Activated CD4-positive, alpha-beta memory T cell treated with anti-CD3 and anti-CD28 coated beads, Interleukin-2, amount 10 ng/mL, durations not matched to agents 7 days and 5 days (primary cell): Measurements from ENCODE around the gene TAF8. TPM values are rescaled to one million over a fixed set of nuclear protein-coding genes. Genes with fewer than 3 reads are reported as not detected.
A peak's percentile ranks its signal among the peaks of the same experiment; 100 is the strongest.
"Not testable (repeated sequence)": the region's sequence is repeated elsewhere in the genome, so short reads cannot be mapped to it uniquely, and the experiment has no call there.

Experiments used
- CTCF ChIA-PET: fragments of 350-600 bp; sonication (Branson Sonifier 250); formaldehyde crosslinking; loops from one replicate; lab custom pipeline; 2021; ENCODE audit warnings: antibody characterized with exemption, inconsistent platforms; lab: Charles Lee
- POLR2A ChIA-PET: fragments of 350-600 bp; sonication (Branson Sonifier 250); formaldehyde crosslinking; loops from one replicate; lab custom pipeline; 2021; ENCODE audit warnings: antibody characterized with exemption; lab: Charles Lee
- DNase-seq: peaks from one replicate; pipeline ENCODE4 v3.0.0-alpha.2; 2020
- H3K27ac Mint-ChIP-seq: one replicate; pipeline ENCODE4 v1.8.0; 2021; ENCODE audit warnings: mild to moderate bottlenecking, mixed read lengths
- H3K27me3 Mint-ChIP-seq: one replicate; pipeline ENCODE4 v1.8.0; 2021; ENCODE audit warnings: mixed read lengths
- H3K36me3 Mint-ChIP-seq: one replicate; pipeline ENCODE4 v1.8.0; 2021; ENCODE audit warnings: low read depth, mixed read lengths
- H3K4me1 Mint-ChIP-seq: one replicate; pipeline ENCODE4 v1.8.0; 2021; ENCODE audit warnings: mixed read lengths
- H3K4me3 Mint-ChIP-seq: one replicate; pipeline ENCODE4 v1.8.0; 2021; ENCODE audit warnings: mild to moderate bottlenecking, mixed read lengths
- H3K9me3 Mint-ChIP-seq: one replicate; pipeline ENCODE4 v1.8.0; 2021; ENCODE audit warnings: mixed read lengths
- total RNA-seq, 2 experiments: library from RNA; stranded (reverse); gene quantifications; one replicate each; pipeline ENCODE4 v1.2.3, GENCODE V29; 2021

Gene TAF8
- total RNA-seq, 2 experiments from 2014 or later: 48.0 to 55.1 TPM

GRCh38 chr6:42030585-42031506, 19.5 kb upstream of the TAF8 start:
- ChIA-PET POLR2A (interaction anchor here (0.6 to 6.4 kb wide), 9 partner anchors 8 to 109 kb away, joined by 3 to 81 read pairs (median 5); partner anchors contain the start of genes BYSL, CCND3 and MED20), CTCF (interaction anchor here (1.0 to 1.2 kb wide), 5 partner anchors 8 to 110 kb away, joined by 3 to 5 read pairs (median 5); partner anchors contain the start of genes BYSL, CCND3 and MED20)
- Mint-ChIP-seq H3K27me3 (no peaks in the 10 kb centered on the region), H3K9me3 (peaks cover 4% of the 10 kb centered on the region), H3K36me3 (peaks cover 36% of the 10 kb centered on the region), H3K27ac (peak overlapping the region; percentile 89), H3K4me3 (peak overlapping the region; percentile 52), H3K4me1 (peaks cover 77% of the 10 kb centered on the region)
- peak; percentile 64 for DNase-seq

- Mint-ChIP-seq H3K36me3 (peaks cover 24% of the 10 kb centered on the region), H3K27me3 (no peaks in the 10 kb centered on the region), H3K9me3 (no peaks in the 10 kb centered on the region), H3K4me1 (peaks cover 68% of the 10 kb centered on the region), H3K27ac (peak overlapping the region; percentile 50), H3K4me3 (no peak overlapping the region)
- ChIA-PET POLR2A (interaction anchor here (1.4 to 3.6 kb wide), 3 partner anchors 10 to 111 kb away, joined by 3 to 30 read pairs (median 3); partner anchors contain the start of gene BYSL), CTCF (interaction anchor here (0.9 to 1.6 kb wide), 3 partner anchors 12 to 111 kb away, joined by 3 to 5 read pairs (median 4); partner anchors contain the start of genes BYSL and MED20)
- no peak for DNase-seq
Measured at GRCh38 chr6:42032366-42032765, 18.0 kb upstream of the TAF8 start.

GRCh38 chr6:42037669-42038068, 12.7 kb upstream of the TAF8 start:
- Mint-ChIP-seq H3K27ac (peak overlapping the region; percentile 77), H3K36me3 (peaks cover 13% of the 10 kb centered on the region), H3K4me1 (peaks cover 69% of the 10 kb centered on the region)
- POLR2A ChIA-PET: interaction anchor here (1.2 to 14.9 kb wide), 3 partner anchors 9 to 116 kb away, joined by 3 to 553 read pairs (median 74); partner anchors contain the start of genes BYSL, CCND3 and MED20
- DNase-seq, H3K4me3 Mint-ChIP-seq, H3K9me3 Mint-ChIP-seq, H3K27me3 Mint-ChIP-seq: not testable (repeated sequence)
- CTCF ChIA-PET: interaction anchor here (1.6 kb wide), 1 partner anchor 251 kb away, joined by 6 read pairs; the partner anchor contains the start of gene TOMM6

- ChIA-PET POLR2A (interaction anchor here (1.2 to 14.9 kb wide), 6 partner anchors 10 to 117 kb away, joined by 3 to 553 read pairs (median 38); partner anchors contain the start of genes BYSL, CCND3, MED20 and TAF8), CTCF (interaction anchor here (1.6 to 15.9 kb wide), 2 partner anchors 251 to 252 kb away, joined by 6 to 266 read pairs; partner anchors contain the start of genes FRS3, PRICKLE4 and TOMM6)
- DNase-seq: no peak
- Mint-ChIP-seq H3K36me3 (peaks cover 9% of the 10 kb centered on the region), H3K4me1 (peaks cover 69% of the 10 kb centered on the region), H3K27ac (peak overlapping the region; percentile 77), H3K4me3 (no peak overlapping the region), H3K9me3 (no peaks in the 10 kb centered on the region), H3K27me3 (no peaks in the 10 kb centered on the region)
Measured at GRCh38 chr6:42038163-42038562, 12.2 kb upstream of the TAF8 start.

GRCh38 chr6:42038811-42039408, 11.4 kb upstream of the TAF8 start:
- Mint-ChIP-seq H3K36me3 (peaks cover 9% of the 10 kb centered on the region), H3K27me3 (no peaks in the 10 kb centered on the region), H3K4me1 (peaks cover 76% of the 10 kb centered on the region), H3K27ac (peak overlapping the region; percentile 96), H3K4me3 (peak overlapping the region; percentile 73), H3K9me3 (no peaks in the 10 kb centered on the region)
- no peak for DNase-seq
- CTCF ChIA-PET: interaction anchor here (1.0 to 15.9 kb wide), 16 partner anchors 8 to 253 kb away, joined by 3 to 383 read pairs (median 8); partner anchors contain the start of genes BYSL, CCND3, FRS3 and MED20
- POLR2A ChIA-PET: interaction anchor here (0.6 to 14.9 kb wide), 13 partner anchors 9 to 253 kb away, joined by 3 to 553 read pairs (median 10); partner anchors contain the start of genes BYSL, CCND3, MED20 and TAF8

- no peaks in the 10 kb centered on the region for H3K27me3 Mint-ChIP-seq
- H3K27ac Mint-ChIP-seq: peak overlapping the region; percentile 96
- peaks cover 83% of the 10 kb centered on the region for H3K4me1 Mint-ChIP-seq
- ChIA-PET CTCF (interaction anchor here (0.6 to 15.9 kb wide), 14 partner anchors 8 to 263 kb away, joined by 3 to 383 read pairs (median 10); partner anchors contain the start of genes BYSL, CCND3, FRS3 and MED20), POLR2A (interaction anchor here (1.0 to 14.9 kb wide), 15 partner anchors 7 to 255 kb away, joined by 3 to 553 read pairs (median 8); partner anchors contain the start of genes BYSL, CCND3, MED20 and TAF8)
- H3K9me3 Mint-ChIP-seq: no peaks in the 10 kb centered on the region
- H3K36me3 Mint-ChIP-seq: peaks cover 3% of the 10 kb centered on the region
- DNase-seq: no peak
- H3K4me3 Mint-ChIP-seq: peak overlapping the region; percentile 25
Measured at GRCh38 chr6:42040856-42041480, 9.4 kb upstream of the TAF8 start.

GRCh38 chr6:42041481-42042053, 8.8 kb upstream of the TAF8 start:
- Mint-ChIP-seq H3K27ac (peak overlapping the region; percentile 96), H3K36me3 (peaks cover 3% of the 10 kb centered on the region), H3K27me3 (no peaks in the 10 kb centered on the region), H3K4me1 (peaks cover 86% of the 10 kb centered on the region), H3K9me3 (no peaks in the 10 kb centered on the region), H3K4me3 (peak overlapping the region; percentile 51)
- no peak for DNase-seq
- CTCF ChIA-PET: interaction anchor here (0.6 to 15.9 kb wide), 14 partner anchors 8 to 263 kb away, joined by 3 to 383 read pairs (median 10); partner anchors contain the start of genes BYSL, CCND3, FRS3 and MED20
- POLR2A ChIA-PET: interaction anchor here (1.0 to 14.9 kb wide), 11 partner anchors 9 to 255 kb away, joined by 3 to 553 read pairs (median 26); partner anchors contain the start of genes BYSL, CCND3, MED20 and TAF8

GRCh38 chr6:42042108-42042507, 8.2 kb upstream of the TAF8 start:
- Mint-ChIP-seq H3K4me3 (peak overlapping the region; percentile 51), H3K9me3 (no peaks in the 10 kb centered on the region), H3K4me1 (peaks cover 90% of the 10 kb centered on the region), H3K27me3 (no peaks in the 10 kb centered on the region), H3K27ac (peak overlapping the region; percentile 96), H3K36me3 (peaks cover 7% of the 10 kb centered on the region)
- POLR2A ChIA-PET: interaction anchor here (1.0 to 14.9 kb wide), 11 partner anchors 8 to 256 kb away, joined by 3 to 553 read pairs (median 26); partner anchors contain the start of genes BYSL, CCND3, MED20 and TAF8
- CTCF ChIA-PET: interaction anchor here (1.0 to 15.9 kb wide), 14 partner anchors 7 to 264 kb away, joined by 3 to 383 read pairs (median 16); partner anchors contain the start of genes BYSL, CCND3, FRS3 and MED20
- DNase-seq: no peak

GRCh38 chr6:42043787-42044475, 6.4 kb upstream of the TAF8 start:
- peak; percentile 95 for DNase-seq
- ChIA-PET POLR2A (interaction anchor here (1.0 to 14.9 kb wide), 15 partner anchors 16 to 267 kb away, joined by 3 to 553 read pairs (median 5); partner anchors contain the start of genes BYSL, CCND3, MED20 and TOMM6), CTCF (interaction anchor here (0.7 to 15.9 kb wide), 40 partner anchors 11 to 310 kb away, joined by 3 to 383 read pairs (median 5); partner anchors contain the start of genes BYSL, CCND3, FRS3 and MED20)
- peak overlapping the region; percentile 54 for H3K4me3 Mint-ChIP-seq
- H3K27ac Mint-ChIP-seq: peak overlapping the region; percentile 96
- no peaks in the 10 kb centered on the region for H3K9me3 Mint-ChIP-seq
- peaks cover 91% of the 10 kb centered on the region for H3K4me1 Mint-ChIP-seq
- no peaks in the 10 kb centered on the region for H3K27me3 Mint-ChIP-seq
- H3K36me3 Mint-ChIP-seq: peaks cover 10% of the 10 kb centered on the region
